Measurements from ENCODE around the gene YPEL1. TPM values are rescaled to one million over a fixed set of nuclear protein-coding genes. Genes with fewer than 3 reads are reported as not detected.
A peak's percentile ranks its signal among the peaks of the same experiment; 100 is the strongest.

YPEL1 gene
- total and polyA plus RNA-seq, 8 donors = 2.4 to 20.9 (median 18.3) TPM

- DNase-seq (peak in 1 of 4 donors; percentile 37), ATAC-seq (no peak)
- H3K36me3 ChIP-seq = peaks cover 0 to 78% of the 10 kb centered on the region in 2 donors
- H3K27me3 ChIP-seq = no peaks in the 10 kb centered on the region
- H3K4me3 ChIP-seq = no peak overlapping the region
- no peaks in the 10 kb centered on the region for H3K4me1 ChIP-seq
- intact Hi-C loops (cut with DNase I) = no loop called here
- H3K27ac ChIP-seq = no peak overlapping the region
- no peak for TF ChIP-seq CTCF (IDR thresholded peaks at IDR 0.05)
- H3K9me3 ChIP-seq = no peaks in the 10 kb centered on the region
These were observed 38.4 kb downstream of the YPEL1 start for GRCh38 chr22:21697021-21697771.

GRCh38 chr22:21696115-21696514, 39.5 kb downstream of the YPEL1 start:
- Histone ChIP-seq H3K36me3 (peaks cover 0 to 88% of the 10 kb centered on the region in 2 donors), H3K27me3 (no peaks in the 10 kb centered on the region), H3K4me1 (no peaks in the 10 kb centered on the region), H3K27ac (no peak overlapping the region), H3K9me3 (no peaks in the 10 kb centered on the region), H3K4me3 (no peak overlapping the region)
- no peak for ATAC-seq
- peak in 1 of 4 donors; percentile 58 for DNase-seq
- intact Hi-C loops (cut with DNase I) = no loop called here
- TF ChIP-seq CTCF (IDR thresholded peaks at IDR 0.05) = no peak

GRCh38 chr22:21695430-21696085, 40.0 kb downstream of the YPEL1 start:
- Histone ChIP-seq H3K9me3 (no peaks in the 10 kb centered on the region), H3K27me3 (no peaks in the 10 kb centered on the region), H3K4me1 (no peaks in the 10 kb centered on the region), H3K36me3 (peaks cover 0 to 88% of the 10 kb centered on the region in 2 donors), H3K27ac (no peak overlapping the region), H3K4me3 (no peak overlapping the region)
- no peak for TF ChIP-seq CTCF (IDR thresholded peaks at IDR 0.05)
- ATAC-seq = no peak
- intact Hi-C loops (cut with DNase I) = no loop called here
- peak in 1 of 4 donors; percentile 24 for DNase-seq

- intact Hi-C loops (cut with DNase I) = no loop called here
- Histone ChIP-seq H3K36me3 (peaks cover 0 to 93% of the 10 kb centered on the region in 2 donors), H3K4me1 (no peaks in the 10 kb centered on the region), H3K4me3 (no peak overlapping the region), H3K9me3 (no peaks in the 10 kb centered on the region), H3K27ac (no peak overlapping the region), H3K27me3 (no peaks in the 10 kb centered on the region)
- no peak for TF ChIP-seq CTCF (IDR thresholded peaks at IDR 0.05)
- ATAC-seq (no peak), DNase-seq (peak in 1 of 4 donors; percentile 63)
These were observed 40.7 kb downstream of the YPEL1 start for GRCh38 chr22:21694795-21695429.

GRCh38 chr22:21694394-21694793, 41.2 kb downstream of the YPEL1 start:
- no peak for DNase-seq
- no peak for ATAC-seq
- peaks cover 0 to 98% of the 10 kb centered on the region in 2 donors for H3K36me3 ChIP-seq
- intact Hi-C loops (cut with DNase I) = no loop called here
- H3K27ac ChIP-seq = no peak overlapping the region
- H3K4me3 ChIP-seq = no peak overlapping the region
- no peaks in the 10 kb centered on the region for H3K27me3 ChIP-seq
- no peaks in the 10 kb centered on the region for H3K9me3 ChIP-seq
- no peaks in the 10 kb centered on the region for H3K4me1 ChIP-seq
- no peak for TF ChIP-seq CTCF (IDR thresholded peaks at IDR 0.05)

Data from left lung (tissue), 10 donors.